ENCODE data around the gene NUDT21.

Gene NUDT21

DNA sequence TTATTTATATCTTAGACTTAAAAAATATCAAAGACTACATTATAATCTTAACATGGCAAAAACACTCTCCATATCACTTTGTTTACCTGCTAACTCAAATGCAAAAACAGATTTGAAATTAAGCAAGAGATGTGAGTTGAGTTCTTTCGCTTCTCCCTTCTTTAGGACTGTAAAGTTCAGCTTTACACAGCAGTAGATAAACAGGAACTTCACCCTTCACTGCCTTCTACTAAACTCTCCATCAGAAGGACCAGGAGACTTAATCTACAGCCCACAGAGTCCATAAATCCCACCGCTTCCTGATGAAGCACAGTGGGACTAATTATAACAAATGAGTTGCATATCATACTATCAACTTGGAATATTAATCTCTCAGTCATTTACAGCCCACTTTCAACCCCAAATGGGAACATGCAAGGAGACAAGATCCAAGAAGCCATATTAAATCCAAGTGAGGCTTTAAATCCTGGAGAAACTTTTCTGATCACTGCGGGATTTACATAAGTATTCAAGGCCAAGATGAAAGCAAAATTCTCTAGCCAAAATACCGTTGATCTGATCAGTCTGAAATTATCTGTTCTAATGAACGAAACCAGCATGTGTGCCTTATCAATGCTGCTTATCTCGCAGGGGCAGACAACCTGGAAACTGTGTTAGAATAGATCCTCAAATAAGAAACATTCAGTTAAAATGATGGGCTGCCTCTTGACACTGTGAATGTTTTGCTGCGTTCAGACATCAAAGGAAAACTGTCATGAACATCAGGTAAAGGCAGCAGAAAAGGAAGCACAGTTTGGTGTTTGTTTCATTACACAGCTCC, 27.3 kb downstream of the NUDT21 start:
- H3K27ac ChIP-seq: peak overlapping the region; percentile 72
- no peak for TF ChIP-seq ZFX (IDR thresholded peaks at IDR 0.05; ENCODE audit: borderline replicate concordance)
- TF ChIP-seq, protein P1, sequence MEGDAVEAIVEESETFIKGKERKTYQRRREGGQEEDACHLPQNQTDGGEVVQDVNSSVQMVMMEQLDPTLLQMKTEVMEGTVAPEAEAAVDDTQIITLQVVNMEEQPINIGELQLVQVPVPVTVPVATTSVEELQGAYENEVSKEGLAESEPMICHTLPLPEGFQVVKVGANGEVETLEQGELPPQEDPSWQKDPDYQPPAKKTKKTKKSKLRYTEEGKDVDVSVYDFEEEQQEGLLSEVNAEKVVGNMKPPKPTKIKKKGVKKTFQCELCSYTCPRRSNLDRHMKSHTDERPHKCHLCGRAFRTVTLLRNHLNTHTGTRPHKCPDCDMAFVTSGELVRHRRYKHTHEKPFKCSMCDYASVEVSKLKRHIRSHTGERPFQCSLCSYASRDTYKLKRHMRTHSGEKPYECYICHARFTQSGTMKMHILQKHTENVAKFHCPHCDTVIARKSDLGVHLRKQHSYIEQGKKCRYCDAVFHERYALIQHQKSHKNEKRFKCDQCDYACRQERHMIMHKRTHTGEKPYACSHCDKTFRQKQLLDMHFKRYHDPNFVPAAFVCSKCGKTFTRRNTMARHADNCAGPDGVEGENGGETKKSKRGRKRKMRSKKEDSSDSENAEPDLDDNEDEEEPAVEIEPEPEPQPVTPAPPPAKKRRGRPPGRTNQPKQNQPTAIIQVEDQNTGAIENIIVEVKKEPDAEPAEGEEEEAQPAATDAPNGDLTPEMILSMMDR (IDR thresholded peaks at IDR 0.05): no peak

DNA sequence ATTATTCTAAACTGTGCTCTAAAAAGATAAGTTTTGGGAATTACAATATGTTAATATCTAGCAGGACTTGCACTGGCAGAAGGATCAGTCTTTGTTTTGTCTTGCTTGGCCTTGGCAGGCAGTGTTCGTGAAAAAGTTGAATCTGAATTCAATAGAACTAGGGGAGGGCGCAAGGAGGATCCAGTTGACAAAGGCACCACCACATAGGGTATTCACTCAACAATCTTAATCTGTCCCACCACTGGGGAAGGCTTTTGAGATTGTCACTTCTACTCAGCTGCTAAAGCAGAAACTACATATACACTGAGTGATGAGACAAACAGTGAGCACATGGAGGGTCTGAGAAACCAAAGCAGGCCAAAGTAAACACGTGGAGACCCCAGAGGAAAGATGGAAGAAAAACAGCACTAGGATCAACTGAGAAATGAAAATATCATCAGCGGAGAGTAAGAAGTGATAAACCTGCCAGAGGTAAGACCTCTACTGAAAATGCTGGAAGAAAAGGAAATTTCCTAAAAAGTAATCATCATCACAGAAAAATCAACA, 28.2 kb downstream of the NUDT21 start:
- no peak overlapping the region for H3K27ac ChIP-seq
- TF ChIP-seq ZFX (IDR thresholded peaks at IDR 0.05; ENCODE audit: borderline replicate concordance): no peak
- TF ChIP-seq, protein P1 (IDR thresholded peaks at IDR 0.05): no peak

DNA sequence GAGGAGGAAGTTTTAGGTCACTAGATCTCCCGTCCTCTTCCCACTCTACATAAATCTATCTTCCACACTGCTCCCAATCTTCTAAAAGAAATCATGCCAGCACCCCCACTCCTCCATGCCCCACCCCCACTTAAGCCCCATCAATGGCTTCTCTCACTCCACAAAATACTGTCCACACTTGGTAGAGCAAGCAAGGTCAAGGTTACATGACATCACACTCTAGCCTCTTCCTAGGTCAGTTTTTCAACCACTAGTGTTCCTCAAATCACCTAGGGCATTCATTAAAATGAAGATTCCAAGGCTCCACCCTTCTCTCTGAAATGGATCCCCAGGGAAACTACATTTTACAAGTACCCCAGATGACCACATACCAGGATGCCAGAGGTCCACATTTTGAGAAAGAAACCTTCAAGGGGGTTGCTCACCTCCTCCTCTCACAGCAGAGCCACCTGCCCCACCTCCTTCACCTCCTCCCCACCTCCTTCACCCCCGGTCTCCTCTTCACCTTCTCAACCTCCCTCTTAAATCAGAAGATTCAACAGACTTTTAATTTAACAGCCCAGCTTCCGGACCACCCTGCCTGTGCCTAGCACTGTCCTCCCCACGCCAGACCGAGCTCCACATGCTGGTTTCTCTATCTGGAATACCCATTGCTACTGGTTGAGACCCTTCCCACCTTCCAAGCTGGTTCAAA, 29.0 kb downstream of the NUDT21 start:
- TF ChIP-seq, protein P1 (IDR thresholded peaks at IDR 0.05): no peak
- no peak for TF ChIP-seq ZFX (IDR thresholded peaks at IDR 0.05; ENCODE audit: borderline replicate concordance)
- H3K27ac ChIP-seq: no peak overlapping the region

DNA sequence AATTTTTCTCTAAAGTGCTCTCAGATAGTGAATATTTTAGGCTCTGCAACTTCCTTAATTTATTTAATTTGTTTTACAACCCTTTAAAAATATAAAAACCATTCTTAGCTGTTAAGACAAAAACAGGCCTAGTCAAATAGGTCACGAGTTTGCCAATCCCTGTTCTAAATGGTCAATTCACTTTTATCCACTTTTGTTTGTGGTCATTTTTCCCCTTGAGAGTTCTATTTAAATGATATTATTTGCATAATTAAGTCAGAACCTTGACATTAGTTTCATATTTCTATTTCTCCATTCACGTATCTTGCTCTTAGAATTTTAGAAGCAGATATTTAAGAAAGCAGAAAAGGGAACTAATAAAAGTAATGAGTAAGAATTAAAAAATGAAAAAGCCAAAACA, 29.8 kb downstream of the NUDT21 start:
- H3K27ac ChIP-seq: no peak overlapping the region
- no peak for TF ChIP-seq ZFX (IDR thresholded peaks at IDR 0.05; ENCODE audit: borderline replicate concordance)
- TF ChIP-seq, protein P1 (IDR thresholded peaks at IDR 0.05): no peak

DNA sequence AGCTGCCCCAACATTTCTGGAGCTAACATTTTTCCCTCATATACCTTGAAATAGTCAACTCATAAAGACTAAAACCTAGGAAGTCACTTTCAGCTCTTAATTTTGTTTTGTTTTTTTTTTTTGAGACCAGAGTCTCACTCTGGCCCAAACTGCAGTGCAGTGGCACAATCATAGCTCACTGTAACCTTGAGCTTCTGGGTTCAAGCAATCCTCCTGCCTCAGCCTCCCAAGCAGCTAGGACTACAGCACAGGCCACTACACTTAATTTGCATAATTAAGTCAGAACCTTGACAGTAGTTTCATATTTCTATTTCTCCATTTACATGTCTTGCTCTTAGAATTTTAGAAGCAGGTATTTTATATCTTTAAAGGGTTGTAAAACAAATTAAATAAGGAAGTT, 30.5 kb downstream of the NUDT21 start:
- no peak overlapping the region for H3K27ac ChIP-seq
- TF ChIP-seq ZFX (IDR thresholded peaks at IDR 0.05; ENCODE audit: borderline replicate concordance): no peak
- TF ChIP-seq, protein P1 (IDR thresholded peaks at IDR 0.05): no peak

DNA sequence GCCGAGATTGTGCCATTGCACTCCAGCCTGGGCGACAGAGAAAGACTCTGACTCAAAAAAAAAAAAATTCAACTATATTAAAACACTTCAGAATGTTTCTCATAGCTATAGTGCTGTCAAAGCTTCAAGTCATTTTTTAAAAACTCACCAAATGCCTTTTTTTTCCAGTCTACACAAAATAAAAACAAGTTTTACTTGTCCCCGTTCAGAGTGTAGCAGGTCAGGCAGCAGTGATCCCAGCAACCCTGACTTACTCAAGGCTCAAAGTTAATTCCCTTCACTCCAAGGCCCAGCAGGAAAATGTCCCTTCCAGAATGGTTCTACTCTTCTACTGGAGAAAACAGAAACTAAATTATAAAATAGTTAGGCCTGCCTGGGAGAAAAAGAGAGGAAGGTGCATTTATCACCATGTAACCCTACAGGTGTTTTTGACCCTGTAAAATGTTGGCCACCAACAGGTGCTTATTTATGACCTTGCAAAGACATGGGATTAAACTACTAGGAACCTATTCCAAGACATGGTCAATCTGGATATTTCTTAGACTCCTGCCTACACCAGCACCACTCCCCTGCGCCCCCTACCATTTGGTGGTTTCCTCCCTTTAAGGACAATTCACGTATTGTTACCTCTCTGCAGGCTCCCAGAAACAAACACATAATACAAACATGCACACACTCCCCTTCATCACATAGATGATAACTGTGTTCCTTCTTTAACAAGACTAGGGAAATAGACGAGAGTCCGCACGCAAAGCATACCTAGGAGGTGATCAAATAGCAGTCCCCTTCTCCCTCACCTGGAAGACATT, 31.2 kb downstream of the NUDT21 start:
- TF ChIP-seq ZFX (IDR thresholded peaks at IDR 0.05; ENCODE audit: borderline replicate concordance): no peak
- TF ChIP-seq, protein P1 (IDR thresholded peaks at IDR 0.05): no peak
- H3K27ac ChIP-seq: no peak overlapping the region
